ENCODE data around the gene UBC. TPM values are rescaled to one million over a fixed set of nuclear protein-coding genes. Genes with fewer than 3 reads are reported as not detected.

UBC gene
- total and polyA plus RNA-seq, 11 donors = 811 to 2,185 (median 1,239) TPM

GRCh38 chr12:124952295-124952694, 37.8 kb upstream of the UBC start:
- H3K4me1 ChIP-seq = peaks cover 0 to 10% (median 1%) of the 10 kb centered on the region in 12 donors
- 93 to 97% (median 95%) methylated on average over 17 of the region's 17 CpGs for WGBS, 4 donors

GRCh38 chr12:124949779-124950728, 35.6 kb upstream of the UBC start:
- peak in 1 of 5 donors; percentile 20 for DNase-seq
- Histone ChIP-seq H3K4me1 (peaks cover 0 to 14% (median 1%) of the 10 kb centered on the region in 12 donors), H3K4me3 (no peak overlapping the region), H3K27me3 (no peaks in the 10 kb centered on the region), H3K36me3 (peaks cover 0 to 88% (median 60%) of the 10 kb centered on the region in 9 donors), H3K9me3 (no peaks in the 10 kb centered on the region), H3K27ac (no peak overlapping the region)
- intact Hi-C loops (cut with DNase I) = no loop called here
- no peak for ATAC-seq
- no peak for TF ChIP-seq POLR2A (IDR thresholded peaks at IDR 0.05)
- 91 to 96% (median 94%) methylated on average over 22 to 47 of the region's 47 CpGs for WGBS, 4 donors

More at GRCh38 chr12:124952295-124952694, 37.8 kb upstream of the UBC start:
- no peak for TF ChIP-seq CTCF (IDR thresholded peaks at IDR 0.05)
- no peak overlapping the region for H3K27ac ChIP-seq
- no peak overlapping the region for H3K4me3 ChIP-seq
- H3K9me3 ChIP-seq = no peaks in the 10 kb centered on the region
- DNase-seq (peak in 1 of 5 donors; percentile 22), ATAC-seq (no peak)
- H3K27me3 ChIP-seq = no peaks in the 10 kb centered on the region
- H3K36me3 ChIP-seq = peaks cover 0 to 97% (median 75%) of the 10 kb centered on the region in 9 donors
- intact Hi-C loops (cut with DNase I) = no loop called here

- ATAC-seq = no peak
- intact Hi-C loops (cut with DNase I) = no loop called here
- Histone ChIP-seq H3K9me3 (no peaks in the 10 kb centered on the region), H3K36me3 (peaks cover 0 to 79% (median 50%) of the 10 kb centered on the region in 9 donors), H3K4me3 (no peak overlapping the region), H3K27me3 (no peaks in the 10 kb centered on the region), H3K4me1 (peaks cover 0 to 14% (median 1%) of the 10 kb centered on the region in 12 donors), H3K27ac (no peak overlapping the region)
- DNase-seq = peak in 2 of 5 donors; percentile 22 to 44
- TF ChIP-seq CTCF (IDR thresholded peaks at IDR 0.05) = no peak
- TF ChIP-seq POLR2A (IDR thresholded peaks at IDR 0.05) = no peak
- WGBS, 4 donors = 92 to 96% (median 95%) methylated on average over 5 to 12 of the region's 12 CpGs
These were observed 34.6 kb upstream of the UBC start for GRCh38 chr12:124949066-124949465.

GRCh38 chr12:124947561-124948398, 33.3 kb upstream of the UBC start:
- Histone ChIP-seq H3K9me3 (no peaks in the 10 kb centered on the region), H3K4me3 (no peak overlapping the region), H3K27me3 (no peaks in the 10 kb centered on the region), H3K4me1 (peaks cover 0 to 14% (median 1%) of the 10 kb centered on the region in 12 donors), H3K36me3 (peaks cover 0 to 71% (median 37%) of the 10 kb centered on the region in 9 donors), H3K27ac (peak overlapping the region in 4 of 12 donors; percentile 5 to 52 (median 16))
- TF ChIP-seq POLR2A (IDR thresholded peaks at IDR 0.05) (no peak), CTCF (IDR thresholded peaks at IDR 0.05) (no peak)
- WGBS, 4 donors = 55 to 77% (median 57%) methylated on average over 8 to 20 of the region's 20 CpGs
- intact Hi-C loops (cut with DNase I) = no loop called here
- DNase-seq (peak in 3 of 5 donors; percentile 23 to 58 (median 44)), ATAC-seq (peak; percentile 36 to 47 (median 41))
